SK-N-SH treated with all-trans-retinoic acid at 6 μM for 48 hours (cell line): ENCODE data around the gene OR6Q1.

Experiments used
- ATAC-seq: fragments of 200-7000 bp; cut with Tn5 transposase; 3 replicates; pipeline ENCODE4 v1.9.1; 2020; ENCODE audit warnings: mild to moderate bottlenecking, moderate library complexity
- ARNTL ChIP-seq: fragments of 450-650 bp; formaldehyde crosslinking; IDR thresholded peaks from 2 replicates; pipeline ENCODE4 v1.5.0; 2020; ENCODE audit warnings: low read depth, mild to moderate bottlenecking, moderate library complexity, borderline replicate concordance
- BACH2 ChIP-seq: fragments of 250-450 bp; sonication (Bioruptor Pico); IDR thresholded peaks from 2 replicates; pipeline ENCODE4 v1.9.0; 2021; ENCODE audit warnings: mild to moderate bottlenecking, borderline replicate concordance
- ESRRG ChIP-seq: fragments of 250-450 bp; sonication (Bioruptor Pico); IDR thresholded peaks from 2 replicates; pipeline ENCODE4 v1.6.1; 2021; ENCODE audit warnings: mild to moderate bottlenecking
- GLIS3 ChIP-seq: fragments of 250-450 bp; sonication (Bioruptor Pico); IDR thresholded peaks from 2 replicates; pipeline ENCODE4 v1.5.0; 2020; ENCODE audit warnings: mild to moderate bottlenecking, moderate library complexity
- ISL1 ChIP-seq: fragments of 250-450 bp; sonication (Bioruptor Pico); IDR thresholded peaks from 2 replicates; pipeline ENCODE4 v2.1.2; 2022; ENCODE audit warnings: mild to moderate bottlenecking, moderate library complexity
- OSR1 ChIP-seq: fragments of 250-450 bp; sonication (Bioruptor Pico); IDR thresholded peaks from 2 replicates; pipeline ENCODE4 v1.8.0; 2022; ENCODE audit warnings: moderate library complexity, mild to moderate bottlenecking, inconsistent platforms
- PPARA ChIP-seq: fragments of 250-450 bp; sonication (Bioruptor Pico); IDR thresholded peaks from 2 replicates; pipeline ENCODE4 v1.5.0; 2020; ENCODE audit warnings: mild to moderate bottlenecking, borderline replicate concordance
- RARB ChIP-seq: fragments of 250-450 bp; sonication (Bioruptor Pico); IDR thresholded peaks from 2 replicates; pipeline ENCODE4 v1.8.0; 2021; ENCODE audit warnings: mild to moderate bottlenecking, moderate library complexity
- SNAI2 ChIP-seq: fragments of 250-450 bp; sonication (Bioruptor Pico); IDR thresholded peaks from 2 replicates; pipeline ENCODE4 v1.5.0; 2020; ENCODE audit warnings: mild to moderate bottlenecking, moderate library complexity
- TCF4 ChIP-seq: fragments of 250-450 bp; sonication (Bioruptor Pico); IDR thresholded peaks from 2 replicates; pipeline ENCODE4 v1.8.0; 2021; ENCODE audit warnings: mild to moderate bottlenecking, moderate library complexity, borderline replicate concordance
- TOX ChIP-seq: fragments of 250-450 bp; sonication (Bioruptor Pico); IDR thresholded peaks from 2 replicates; pipeline ENCODE4 v1.8.0; 2021; ENCODE audit warnings: mild to moderate bottlenecking, moderate library complexity, borderline replicate concordance
- TSHZ2 ChIP-seq: fragments of 250-450 bp; sonication (Bioruptor Pico); IDR thresholded peaks from 2 replicates; pipeline ENCODE4 v1.5.0; 2020; ENCODE audit warnings: mild to moderate bottlenecking, moderate library complexity
- ZC3H10 ChIP-seq: fragments of 250-450 bp; sonication (Bioruptor Pico); IDR thresholded peaks from 2 replicates; pipeline ENCODE4 v1.5.1; 2021; ENCODE audit warnings: mild to moderate bottlenecking, moderate library complexity
- ZFP3 ChIP-seq: fragments of 250-450 bp; sonication (Bioruptor Pico); IDR thresholded peaks from 2 replicates; pipeline ENCODE4 v1.5.0; 2020; ENCODE audit warnings: mild to moderate bottlenecking, moderate library complexity
- ZFP30 ChIP-seq: fragments of 450-650 bp; formaldehyde crosslinking; IDR thresholded peaks from 2 replicates; pipeline ENCODE4 v1.5.0; 2022; ENCODE audit warnings: mild to moderate bottlenecking, moderate library complexity
- ZNF70 ChIP-seq: fragments of 450-650 bp; formaldehyde crosslinking; IDR thresholded peaks from 2 replicates; pipeline ENCODE4 v1.5.0; 2020; ENCODE audit warnings: mild to moderate bottlenecking, moderate library complexity
- ZNF8 ChIP-seq: fragments of 450-650 bp; formaldehyde crosslinking; IDR thresholded peaks from 2 replicates; pipeline ENCODE4 v1.5.0; 2020; ENCODE audit warnings: mild to moderate bottlenecking, moderate library complexity
- TF ChIP-seq, protein P1 (sequence below): fragments of 250-450 bp; sonication (Bioruptor Pico); IDR thresholded peaks from 2 replicates; pipeline ENCODE4 v1.8.0; 2021; ENCODE audit warnings: low read depth, mild to moderate bottlenecking, moderate library complexity, borderline replicate concordance
- TF ChIP-seq, protein P2 (sequence below): fragments of 250-450 bp; sonication (Bioruptor Pico); IDR thresholded peaks from 2 replicates; pipeline ENCODE4 v1.5.1; 2021; ENCODE audit warnings: mild to moderate bottlenecking, moderate library complexity
- TF ChIP-seq, protein P3 (sequence below): fragments of 250-450 bp; sonication (Bioruptor Pico); IDR thresholded peaks from 2 replicates; pipeline ENCODE4 v1.8.0; 2020; ENCODE audit warnings: mild to moderate bottlenecking, moderate library complexity, borderline replicate concordance
- TF ChIP-seq, protein P4 (sequence below): fragments of 250-450 bp; sonication (Bioruptor Pico); IDR thresholded peaks from 2 replicates; pipeline ENCODE4 v1.5.1; 2020; ENCODE audit warnings: low read depth, mild to moderate bottlenecking, moderate library complexity

The OR6Q1 gene

DNA sequence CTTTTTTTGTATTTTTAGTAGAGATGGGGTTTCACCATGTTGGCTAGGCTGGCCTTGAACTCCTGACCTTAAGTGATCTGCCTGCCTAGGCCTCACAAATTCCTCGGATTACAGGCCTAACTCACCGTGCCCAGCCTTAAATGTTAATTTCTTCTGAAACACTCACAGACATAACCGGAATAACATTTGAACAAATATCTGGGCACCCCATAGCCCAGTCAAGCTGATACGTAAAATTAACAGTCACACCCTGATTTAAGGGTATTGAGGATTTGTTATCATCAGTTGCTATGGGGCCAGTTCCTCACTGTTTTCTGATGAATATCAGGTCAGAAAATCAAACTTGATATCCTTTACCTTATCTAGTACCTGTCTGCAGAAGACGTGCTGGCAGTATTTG lies 30.1 kb upstream of the OR6Q1 start (continued):
- no peak for TF ChIP-seq TSHZ2 (CRISPR knock-in tag)
- TF ChIP-seq SNAI2 = no peak

DNA sequence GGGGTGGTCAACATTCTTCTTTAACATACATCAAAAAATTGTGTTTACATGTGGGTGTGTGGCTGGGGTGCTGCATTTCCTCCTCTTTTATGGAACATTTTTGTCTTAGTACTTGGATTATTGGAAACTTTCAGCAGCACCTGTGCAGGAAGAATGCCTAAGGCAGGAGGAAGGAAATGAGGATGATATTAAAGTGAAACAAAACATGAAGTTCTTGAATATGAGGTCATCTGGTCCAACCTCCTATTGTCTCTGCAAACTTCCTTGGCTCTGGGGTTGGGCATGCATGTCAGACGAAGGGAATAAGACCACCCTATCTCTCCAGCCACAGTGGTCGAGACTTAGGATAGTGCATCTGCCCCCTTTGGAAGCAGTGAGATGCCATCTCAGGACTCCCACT lies 27.7 kb upstream of the OR6Q1 start:
- no peak for ATAC-seq
- TF ChIP-seq ZNF8 = no peak

- ATAC-seq = no peak
- TF ChIP-seq ZC3H10 = no peak
- TF ChIP-seq GLIS3 (CRISPR knock-in tag) = no peak
- no peak for TF ChIP-seq PPARA (CRISPR knock-in tag)
- TF ChIP-seq TOX (CRISPR knock-in tag) = no peak
- no peak for TF ChIP-seq OSR1 (CRISPR knock-in tag)
- TF ChIP-seq, protein P1, sequence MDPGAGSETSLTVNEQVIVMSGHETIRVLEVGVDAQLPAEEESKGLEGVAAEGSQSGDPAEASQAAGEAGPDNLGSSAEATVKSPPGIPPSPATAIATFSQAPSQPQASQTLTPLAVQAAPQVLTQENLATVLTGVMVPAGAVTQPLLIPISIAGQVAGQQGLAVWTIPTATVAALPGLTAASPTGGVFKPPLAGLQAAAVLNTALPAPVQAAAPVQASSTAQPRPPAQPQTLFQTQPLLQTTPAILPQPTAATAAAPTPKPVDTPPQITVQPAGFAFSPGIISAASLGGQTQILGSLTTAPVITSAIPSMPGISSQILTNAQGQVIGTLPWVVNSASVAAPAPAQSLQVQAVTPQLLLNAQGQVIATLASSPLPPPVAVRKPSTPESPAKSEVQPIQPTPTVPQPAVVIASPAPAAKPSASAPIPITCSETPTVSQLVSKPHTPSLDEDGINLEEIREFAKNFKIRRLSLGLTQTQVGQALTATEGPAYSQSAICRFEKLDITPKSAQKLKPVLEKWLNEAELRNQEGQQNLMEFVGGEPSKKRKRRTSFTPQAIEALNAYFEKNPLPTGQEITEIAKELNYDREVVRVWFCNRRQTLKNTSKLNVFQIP (CRISPR knock-in tag) = no peak
- TF ChIP-seq TCF4 (CRISPR knock-in tag) = no peak
- no peak for TF ChIP-seq ZNF8
- no peak for TF ChIP-seq BACH2 (CRISPR knock-in tag)
- TF ChIP-seq, protein P2, sequence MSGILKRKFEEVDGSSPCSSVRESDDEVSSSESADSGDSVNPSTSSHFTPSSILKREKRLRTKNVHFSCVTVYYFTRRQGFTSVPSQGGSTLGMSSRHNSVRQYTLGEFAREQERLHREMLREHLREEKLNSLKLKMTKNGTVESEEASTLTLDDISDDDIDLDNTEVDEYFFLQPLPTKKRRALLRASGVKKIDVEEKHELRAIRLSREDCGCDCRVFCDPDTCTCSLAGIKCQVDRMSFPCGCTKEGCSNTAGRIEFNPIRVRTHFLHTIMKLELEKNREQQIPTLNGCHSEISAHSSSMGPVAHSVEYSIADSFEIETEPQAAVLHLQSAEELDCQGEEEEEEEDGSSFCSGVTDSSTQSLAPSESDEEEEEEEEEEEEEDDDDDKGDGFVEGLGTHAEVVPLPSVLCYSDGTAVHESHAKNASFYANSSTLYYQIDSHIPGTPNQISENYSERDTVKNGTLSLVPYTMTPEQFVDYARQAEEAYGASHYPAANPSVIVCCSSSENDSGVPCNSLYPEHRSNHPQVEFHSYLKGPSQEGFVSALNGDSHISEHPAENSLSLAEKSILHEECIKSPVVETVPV (CRISPR knock-in tag) = no peak
- TF ChIP-seq ESRRG = no peak
- TF ChIP-seq, protein P3, sequence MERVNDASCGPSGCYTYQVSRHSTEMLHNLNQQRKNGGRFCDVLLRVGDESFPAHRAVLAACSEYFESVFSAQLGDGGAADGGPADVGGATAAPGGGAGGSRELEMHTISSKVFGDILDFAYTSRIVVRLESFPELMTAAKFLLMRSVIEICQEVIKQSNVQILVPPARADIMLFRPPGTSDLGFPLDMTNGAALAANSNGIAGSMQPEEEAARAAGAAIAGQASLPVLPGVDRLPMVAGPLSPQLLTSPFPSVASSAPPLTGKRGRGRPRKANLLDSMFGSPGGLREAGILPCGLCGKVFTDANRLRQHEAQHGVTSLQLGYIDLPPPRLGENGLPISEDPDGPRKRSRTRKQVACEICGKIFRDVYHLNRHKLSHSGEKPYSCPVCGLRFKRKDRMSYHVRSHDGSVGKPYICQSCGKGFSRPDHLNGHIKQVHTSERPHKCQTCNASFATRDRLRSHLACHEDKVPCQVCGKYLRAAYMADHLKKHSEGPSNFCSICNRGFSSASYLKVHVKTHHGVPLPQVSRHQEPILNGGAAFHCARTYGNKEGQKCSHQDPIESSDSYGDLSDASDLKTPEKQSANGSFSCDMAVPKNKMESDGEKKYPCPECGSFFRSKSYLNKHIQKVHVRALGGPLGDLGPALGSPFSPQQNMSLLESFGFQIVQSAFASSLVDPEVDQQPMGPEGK = no peak
- TF ChIP-seq TSHZ2 (CRISPR knock-in tag) = no peak
- no peak for TF ChIP-seq ZNF70
- TF ChIP-seq ZFP3 (CRISPR knock-in tag) = no peak
- TF ChIP-seq ZFP30 (CRISPR knock-in tag) = no peak
- TF ChIP-seq, all 23 proteins: peak for 0
These were observed 27.2 kb upstream of the OR6Q1 start for GRCh38 chr11:58003591-58003990.

DNA sequence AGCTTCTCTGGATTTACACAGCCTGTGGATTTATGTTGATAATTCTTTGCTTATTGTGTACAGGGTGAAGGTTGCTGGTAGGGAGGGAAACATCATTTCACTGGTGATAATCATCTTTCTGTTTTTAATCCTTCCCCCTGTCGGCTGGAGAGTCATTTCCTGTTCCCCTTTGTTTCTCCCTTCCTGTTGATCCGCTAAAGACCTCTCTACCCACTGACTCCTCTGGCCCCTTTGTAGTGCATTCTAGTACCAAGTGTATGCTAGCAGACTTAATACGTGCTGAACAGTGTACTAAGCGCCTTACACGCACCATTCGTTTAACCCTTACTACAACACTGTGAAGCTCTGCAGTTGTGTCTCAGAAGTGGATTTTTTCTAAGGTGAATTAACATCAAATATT lies 26.1 kb upstream of the OR6Q1 start:
- ATAC-seq = no peak
- TF ChIP-seq RARB (no peak), TOX (CRISPR knock-in tag) (no peak), ZFP30 (CRISPR knock-in tag) (no peak), ZNF8 (no peak), ISL1 (no peak), PPARA (CRISPR knock-in tag) (no peak), ARNTL (CRISPR knock-in tag) (no peak)
- TF ChIP-seq, protein P1 (CRISPR knock-in tag) = no peak
- TF ChIP-seq, protein P4, sequence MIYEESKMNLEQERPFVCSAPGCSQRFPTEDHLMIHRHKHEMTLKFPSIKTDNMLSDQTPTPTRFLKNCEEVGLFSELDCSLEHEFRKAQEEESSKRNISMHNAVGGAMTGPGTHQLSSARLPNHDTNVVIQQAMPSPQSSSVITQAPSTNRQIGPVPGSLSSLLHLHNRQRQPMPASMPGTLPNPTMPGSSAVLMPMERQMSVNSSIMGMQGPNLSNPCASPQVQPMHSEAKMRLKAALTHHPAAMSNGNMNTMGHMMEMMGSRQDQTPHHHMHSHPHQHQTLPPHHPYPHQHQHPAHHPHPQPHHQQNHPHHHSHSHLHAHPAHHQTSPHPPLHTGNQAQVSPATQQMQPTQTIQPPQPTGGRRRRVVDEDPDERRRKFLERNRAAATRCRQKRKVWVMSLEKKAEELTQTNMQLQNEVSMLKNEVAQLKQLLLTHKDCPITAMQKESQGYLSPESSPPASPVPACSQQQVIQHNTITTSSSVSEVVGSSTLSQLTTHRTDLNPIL = no peak
- TF ChIP-seq, protein P3 = no peak
